GF-D8 (cell line): Measurements from ENCODE around the gene EFEMP2.

Experiments
- DNase-seq: peaks from one replicate; lab custom pipeline; 2025; lab: John Stamatoyannopoulos, UW

EFEMP2 gene

DNA sequence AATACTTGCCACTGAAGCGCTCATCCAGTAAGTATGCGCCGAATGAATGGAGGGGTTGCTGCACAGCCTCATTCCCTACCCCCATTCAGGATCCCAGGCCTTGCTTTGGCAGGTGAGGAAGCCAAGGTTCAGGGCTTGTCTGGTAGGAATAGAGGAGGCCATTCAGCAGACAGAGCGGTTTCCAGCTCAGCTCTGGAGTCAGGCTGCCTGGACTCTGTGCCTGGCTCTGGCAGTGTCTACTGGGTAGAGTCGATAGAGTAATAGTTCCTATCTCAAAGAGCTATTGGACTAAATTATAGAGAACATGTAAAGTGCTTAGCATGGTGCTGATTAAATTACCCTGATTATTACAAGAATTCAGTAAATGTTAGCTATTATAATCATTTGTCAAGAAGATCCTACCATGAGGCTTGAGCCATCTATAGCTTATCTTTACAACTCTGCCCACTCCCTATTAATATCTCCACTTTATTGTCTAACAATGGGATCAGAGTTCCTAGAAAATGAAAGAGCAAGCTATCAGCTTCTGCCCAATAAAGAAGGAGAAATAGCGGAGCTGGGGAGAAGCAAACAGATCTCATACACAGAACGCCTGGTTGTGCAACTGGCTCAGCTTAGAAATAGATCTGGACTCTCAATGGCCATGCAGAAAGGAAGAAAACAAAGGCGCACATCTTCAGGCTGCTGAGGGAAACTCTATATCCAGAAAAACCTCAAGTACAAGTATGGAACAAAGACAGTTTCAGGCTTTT, 45.4 kb downstream of the EFEMP2 start:
- DNase-seq, result no peak

- DNase-seq, result no peak
Measured at GRCh38 chr11:65822776-65823528, 49.6 kb downstream of the EFEMP2 start.

- DNase-seq, result no peak
Measured at GRCh38 chr11:65821107-65821506, 51.5 kb downstream of the EFEMP2 start.

DNA sequence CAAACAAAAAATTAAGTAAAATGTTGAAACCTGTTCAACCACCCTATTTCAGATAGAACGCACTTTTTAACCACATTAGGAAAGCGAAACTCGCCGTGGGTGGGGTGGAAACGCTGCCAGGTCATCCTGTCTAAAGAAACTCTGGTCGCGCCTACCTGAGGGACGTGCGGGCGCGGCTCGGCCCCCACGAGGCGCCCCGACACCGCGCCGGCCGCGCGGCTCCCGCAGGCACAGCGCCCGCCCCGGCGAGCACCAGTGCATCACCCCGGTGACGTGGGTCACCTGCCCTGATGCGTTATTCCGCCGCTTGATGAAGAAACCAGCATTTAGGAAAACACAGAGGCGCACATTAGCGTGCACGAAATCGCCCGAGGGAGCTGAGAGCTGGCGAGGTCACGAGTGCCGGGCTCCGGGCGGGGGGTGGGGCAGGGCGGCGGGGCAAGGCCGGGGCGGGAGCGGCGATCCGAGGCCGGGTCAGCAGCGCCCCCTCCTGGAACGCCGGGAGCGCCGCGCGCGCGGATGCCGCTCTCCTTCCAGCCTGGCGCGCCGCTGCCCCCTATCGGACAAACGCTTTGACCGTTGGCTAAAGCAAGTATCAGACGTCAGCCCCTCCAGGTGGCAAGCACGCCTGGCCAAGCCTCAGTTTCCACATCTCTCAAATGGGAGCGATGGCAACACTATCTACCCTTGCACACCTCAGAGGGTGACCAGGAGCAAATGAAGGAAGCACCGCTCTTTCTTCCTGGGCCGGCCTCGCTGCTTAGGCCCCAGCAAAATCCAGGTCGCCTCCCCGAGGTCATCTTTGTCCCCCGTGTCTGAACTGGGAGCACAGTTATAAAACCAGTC, 54.5 kb downstream of the EFEMP2 start:
- peak; percentile 59 for DNase-seq

DNA sequence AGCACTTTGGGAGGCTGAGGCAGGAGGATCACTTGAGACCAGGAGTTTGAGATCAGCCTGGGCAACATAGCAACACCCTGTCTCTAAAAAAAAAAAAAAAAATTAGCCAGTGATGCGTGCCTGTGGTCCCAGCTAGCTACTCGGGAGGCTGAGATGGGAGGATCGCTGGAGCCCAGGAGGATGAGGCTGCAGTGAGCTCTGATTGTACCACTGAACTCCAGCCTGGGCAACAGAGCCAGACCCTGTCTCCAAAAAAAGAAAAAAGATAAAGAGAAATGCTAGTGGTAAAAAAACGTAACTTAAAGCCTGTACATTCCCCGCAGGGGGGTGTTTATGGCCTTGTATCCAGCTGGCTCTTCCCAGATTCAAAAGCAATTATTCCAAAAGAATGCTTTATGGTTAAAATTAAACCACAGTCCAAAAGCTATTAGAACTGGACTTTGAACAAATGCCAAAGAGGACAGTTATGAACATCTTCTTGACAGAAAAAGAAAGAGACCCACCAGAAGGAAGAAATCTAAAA, 55.2 kb downstream of the EFEMP2 start:
- DNase-seq, result no peak

DNA sequence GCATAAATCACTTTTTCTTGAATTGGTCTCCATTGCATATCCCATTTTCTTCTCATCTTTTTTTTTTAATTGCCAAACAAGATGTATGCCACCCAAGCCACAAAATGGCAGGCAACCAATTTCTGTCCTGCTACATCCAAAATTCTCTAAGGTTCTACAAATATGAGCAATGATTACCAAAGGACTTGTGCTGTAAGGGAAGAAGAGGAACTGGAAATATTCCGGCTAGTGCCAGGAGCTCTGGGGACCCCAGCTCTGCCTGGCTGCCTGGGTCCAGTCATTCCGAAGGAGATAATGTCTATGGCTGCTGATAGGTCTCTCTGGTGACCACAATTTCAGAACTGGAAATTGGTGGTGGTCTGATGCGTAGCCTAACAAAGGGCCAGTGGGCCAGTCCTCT, 55.9 kb downstream of the EFEMP2 start:
- no peak for DNase-seq
